Keratinocyte (primary cell): ENCODE results near the gene DMRT1. TPM values are rescaled to one million over a fixed set of nuclear protein-coding genes. Genes with fewer than 3 reads are reported as not detected.

Source experiments
- DNase-seq: peaks from one replicate; pipeline ENCODE4 v3.0.0-alpha.2; 2011; ENCODE audit warnings: low read depth, missing footprints, low spot score
- FAIRE-seq: peaks from 2 replicates; lab custom pipeline; 2011; peaks lifted over from hg19 to GRCh38; lab: Jason Lieb, UNC
- H2AFZ ChIP-seq: 2 replicates; pipeline ENCODE4 v1.6.0; 2012; ENCODE audit warnings: low read length, control low read depth, inconsistent platforms; ENCODE audit not compliant: control insufficient read depth
- H3K27ac ChIP-seq: 2 replicates; pipeline ENCODE4 v1.5.1; 2011; ENCODE audit warnings: low read length; ENCODE audit not compliant: control insufficient read depth, insufficient read depth
- H3K27me3 ChIP-seq: 3 replicates; pipeline ENCODE4 v1.6.0; 2011; ENCODE audit warnings: low read length; ENCODE audit not compliant: control insufficient read depth, insufficient read depth; ENCODE audit errors: extremely low read depth
- H3K36me3 ChIP-seq, 2 experiments: 2 replicates in 1 of 2; 3 replicates in 1 of 2; pipeline ENCODE4 v1.5.1; 2011; ENCODE audit warnings: low read length in 2 of 2, mild to moderate bottlenecking in 1 of 2; ENCODE audit not compliant: control insufficient read depth in 2 of 2, insufficient read depth in 2 of 2; ENCODE audit errors: extremely low read depth in 1 of 2
- H3K4me1 ChIP-seq: 3 replicates; pipeline ENCODE4 v1.5.1; 2011; ENCODE audit warnings: low read length; ENCODE audit not compliant: control insufficient read depth, insufficient read depth; ENCODE audit errors: extremely low read depth
- H3K4me2 ChIP-seq: 3 replicates; pipeline ENCODE4 v1.6.0; 2011; ENCODE audit warnings: low read depth, low read length; ENCODE audit not compliant: control insufficient read depth, insufficient read depth; ENCODE audit errors: extremely low read depth
- H3K4me3 ChIP-seq, 3 experiments: fragments of 200-600 bp in 1 of 3; sonication (generic) in 1 of 3; 2 replicates in 2 of 3; 3 replicates in 1 of 3; pipeline ENCODE4 v1.5.1; 2011 to 2016; ENCODE audit warnings: low read length in 3 of 3, mild to moderate bottlenecking in 3 of 3, control low read depth in 2 of 3, inconsistent platforms in 1 of 3, low read depth in 1 of 3, mixed read lengths in 1 of 3, mixed run types in 1 of 3, moderate library complexity in 1 of 3; ENCODE audit not compliant: control insufficient read depth in 2 of 3, insufficient read depth in 2 of 3; ENCODE audit errors: extremely low read depth in 1 of 3
- H3K79me2 ChIP-seq: 2 replicates; pipeline ENCODE4 v1.6.0; 2012; ENCODE audit warnings: low read length; ENCODE audit not compliant: control insufficient read depth, insufficient read depth
- H3K9ac ChIP-seq: 3 replicates; pipeline ENCODE4 v1.6.0; 2011; ENCODE audit warnings: low read length; ENCODE audit not compliant: control insufficient read depth, insufficient read depth; ENCODE audit errors: extremely low read depth
- H3K9me1 ChIP-seq: 3 replicates; pipeline ENCODE4 v1.6.0; 2011; ENCODE audit warnings: low read length; ENCODE audit not compliant: control insufficient read depth, insufficient read depth; ENCODE audit errors: extremely low read depth
- H3K9me3 ChIP-seq: 2 replicates; pipeline ENCODE4 v1.5.1; 2012; ENCODE audit warnings: low read depth, low read length; ENCODE audit not compliant: control insufficient read depth
- H4K20me1 ChIP-seq: 3 replicates; pipeline ENCODE4 v1.6.0; 2011; ENCODE audit warnings: low read length; ENCODE audit not compliant: control insufficient read depth, insufficient read depth; ENCODE audit errors: extremely low read depth
- CTCF ChIP-seq, 3 experiments: IDR thresholded peaks in 1 of 3; conservative IDR thresholded peaks in 1 of 3; optimal IDR thresholded peaks in 1 of 3; 2 replicates in 2 of 3; 3 replicates in 1 of 3; pipeline versions ENCODE3 to v1.5.1; 2011; ENCODE audit warnings: low read length in 3 of 3, mild to moderate bottlenecking in 3 of 3, moderate library complexity in 2 of 3, control low read depth in 1 of 3, inconsistent platforms in 1 of 3; ENCODE audit not compliant: insufficient read depth in 2 of 3; ENCODE audit errors: extremely low read depth in 1 of 3
- EZH2 ChIP-seq: IDR thresholded peaks from one replicate; pipeline ENCODE4 v1.6.1; 2012; ENCODE audit warnings: inconsistent platforms, mild to moderate bottlenecking, low read length, moderate library complexity
- dilution Hi-C: fragments of 300-500 bp; cut with MboI; formaldehyde crosslinking; loops from one replicate; pipeline ENCODE4 v1.7.0; 2020; ENCODE audit warnings: low sequenced_read_pairs; ENCODE audit not compliant: extremely low pct_ligation_motif_present
- polyA plus RNA-seq, 5 experiments: library from polyadenylated mRNA; depleted of rRNA in 3 of 5; stranded (reverse) in 3 of 5; stranded (forward) in 1 of 5; unstranded in 1 of 5; fragments of >200 nt; gene quantifications; 1 replicate in 1 of 5; 2 replicates in 3 of 5; 3 replicates in 1 of 5; pipeline versions ENCODE4 v1.2.1 to v1.2.3, GENCODE V29; 2011 to 2012; ENCODE audit warnings: missing spikeins in 2 of 5, low read depth in 1 of 5, low replicate concordance in 1 of 5

The DMRT1 gene
- polyA plus RNA-seq, 1 donor (not counting 4 experiments of a cell fraction or from before 2014, with no cell fraction given) = not detected

DNA sequence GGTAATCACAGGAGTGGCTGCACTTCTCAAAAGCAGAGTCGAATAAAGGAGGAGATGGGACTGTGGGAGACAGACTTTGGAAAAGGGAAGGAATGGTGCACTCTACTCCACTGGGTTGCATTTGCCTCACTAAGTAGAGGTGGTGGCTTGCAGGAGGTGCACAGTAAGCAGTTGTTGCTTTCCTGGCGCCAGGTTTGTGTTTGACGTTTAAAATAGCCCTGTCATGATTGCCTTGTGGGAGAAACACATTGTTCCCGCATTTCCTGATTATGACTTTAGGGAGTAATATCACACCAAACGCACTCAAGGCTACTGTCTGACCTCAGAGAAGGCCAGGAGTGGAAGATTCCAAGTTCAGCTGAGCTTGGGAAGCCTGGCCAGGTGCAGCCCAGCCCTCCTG, 36.7 kb downstream of the DMRT1 start:
- Histone ChIP-seq H3K4me2 (no peak overlapping the region), H3K36me3 (no peaks in the 10 kb centered on the region), H3K79me2 (no peaks in the 10 kb centered on the region), H4K20me1 (no peaks in the 10 kb centered on the region), H3K9ac (no peak overlapping the region), H2AFZ (no peak overlapping the region), H3K27me3 (no peaks in the 10 kb centered on the region), H3K9me3 (no peaks in the 10 kb centered on the region), H3K27ac (no peak overlapping the region), H3K9me1 (no peaks in the 10 kb centered on the region), H3K4me1 (no peaks in the 10 kb centered on the region), H3K4me3 (no peak overlapping the region)
- TF ChIP-seq CTCF (optimal IDR thresholded peaks at IDR 0.05 in 1 of 3, IDR thresholded peaks at IDR 0.05 in 1 of 3, conservative IDR thresholded peaks at IDR 0.05 in 1 of 3; ENCODE audit: extremely low read depth in 1 of 3, insufficient read depth in 2 of 3, low read length in 3 of 3) = no peak
- no peak for TF ChIP-seq EZH2
- DNase-seq (no peak), FAIRE-seq (no peak)
- dilution Hi-C loops = no loop called here

DNA sequence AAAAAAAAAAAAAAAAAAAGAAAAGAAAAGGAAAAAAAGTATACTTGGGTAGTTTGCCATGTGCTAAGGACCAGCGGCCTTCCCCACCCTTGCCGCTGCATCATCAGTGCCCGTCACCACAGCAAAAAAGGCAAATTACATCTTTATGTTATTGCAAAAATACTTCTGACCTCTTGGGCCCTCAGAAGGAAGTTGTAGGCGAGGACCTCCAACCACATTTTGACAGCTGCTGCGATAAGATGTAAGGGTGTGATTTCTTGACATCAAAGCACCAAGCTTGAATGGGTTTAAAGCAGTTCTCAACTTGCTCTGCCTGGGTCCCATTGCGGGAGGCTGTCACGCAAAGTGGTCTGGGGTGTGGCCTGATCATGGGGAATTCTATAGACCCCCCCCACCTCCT, 39.2 kb downstream of the DMRT1 start:
- Histone ChIP-seq H3K27ac (no peak overlapping the region), H3K9me3 (no peaks in the 10 kb centered on the region), H3K9ac (no peak overlapping the region), H3K4me2 (no peak overlapping the region), H3K9me1 (no peaks in the 10 kb centered on the region), H4K20me1 (no peaks in the 10 kb centered on the region), H2AFZ (no peak overlapping the region), H3K4me1 (no peaks in the 10 kb centered on the region), H3K36me3 (no peaks in the 10 kb centered on the region), H3K27me3 (no peaks in the 10 kb centered on the region), H3K4me3 (no peak overlapping the region), H3K79me2 (no peaks in the 10 kb centered on the region)
- dilution Hi-C loops = no loop called here
- TF ChIP-seq EZH2 (no peak), CTCF (optimal IDR thresholded peaks at IDR 0.05 in 1 of 3, IDR thresholded peaks at IDR 0.05 in 1 of 3, conservative IDR thresholded peaks at IDR 0.05 in 1 of 3; ENCODE audit: extremely low read depth in 1 of 3, insufficient read depth in 2 of 3, low read length in 3 of 3) (no peak)
- DNase-seq (no peak), FAIRE-seq (no peak)
